ENCODE results near the gene MPP4. TPM values are rescaled to one million over a fixed set of nuclear protein-coding genes. Genes with fewer than 3 reads are reported as not detected.
A peak's percentile ranks its signal among the peaks of the same experiment; 100 is the strongest.

The MPP4 gene
- total RNA-seq, 1 donor from 2014 or later, result 9.0 TPM

GRCh38 chr2:201631041-201631440, 67.4 kb downstream of the MPP4 start:
- DNase-seq (ENCODE audit: low read depth, low spot score), result no peak

GRCh38 chr2:201630577-201630976, 67.9 kb downstream of the MPP4 start:
- DNase-seq (ENCODE audit: low read depth, low spot score), result no peak

- DNase-seq (ENCODE audit: low read depth, low spot score), result no peak
Observed at GRCh38 chr2:201628545-201628944, 69.9 kb downstream of the MPP4 start.

- no peak for DNase-seq (ENCODE audit: low read depth, low spot score)
Observed at GRCh38 chr2:201622306-201622970, 76.0 kb downstream of the MPP4 start.

- DNase-seq (ENCODE audit: low read depth, low spot score), result peak; percentile 63
Observed at GRCh38 chr2:201621293-201621999, 77.0 kb downstream of the MPP4 start.

- no peak for DNase-seq (ENCODE audit: low read depth, low spot score)
Observed at GRCh38 chr2:201618744-201619662, 79.4 kb downstream of the MPP4 start.

- DNase-seq (ENCODE audit: low read depth, low spot score), result no peak
Observed at GRCh38 chr2:201608021-201608420, 90.4 kb downstream of the MPP4 start.

GRCh38 chr2:201607568-201607967, 90.9 kb downstream of the MPP4 start:
- no peak for DNase-seq (ENCODE audit: low read depth, low spot score)

- no peak for DNase-seq (ENCODE audit: low read depth, low spot score)
Observed at GRCh38 chr2:201600906-201601305, 97.5 kb downstream of the MPP4 start.

- DNase-seq (ENCODE audit: low read depth, low spot score), result no peak
Observed at GRCh38 chr2:201597397-201597796, 101.0 kb downstream of the MPP4 start.

Other genes with a start within 250 kb of the MPP4 start
- 30.3 and 35.0 TPM in 2 replicates for gene TRAK2, start 247.2 kb downstream of the MPP4 start, total RNA-seq
- gene STRADB, start 246.9 kb downstream of the MPP4 start, total RNA-seq, result 21.5 and 26.3 TPM in 2 replicates
- 31.5 and 81.9 TPM in 2 replicates for gene TMEM237, start 55.1 kb downstream of the MPP4 start, total RNA-seq
- gene ALS2, start 82.3 kb upstream of the MPP4 start, total RNA-seq, result 36.1 and 42.5 TPM in 2 replicates
- gene CDK15, start 107.9 kb upstream of the MPP4 start, total RNA-seq, result not detected in 2 replicates

Data from pulmonary artery endothelial cell (primary cell).